ENCODE data around the gene FBXW9.

Gene FBXW9

DNA sequence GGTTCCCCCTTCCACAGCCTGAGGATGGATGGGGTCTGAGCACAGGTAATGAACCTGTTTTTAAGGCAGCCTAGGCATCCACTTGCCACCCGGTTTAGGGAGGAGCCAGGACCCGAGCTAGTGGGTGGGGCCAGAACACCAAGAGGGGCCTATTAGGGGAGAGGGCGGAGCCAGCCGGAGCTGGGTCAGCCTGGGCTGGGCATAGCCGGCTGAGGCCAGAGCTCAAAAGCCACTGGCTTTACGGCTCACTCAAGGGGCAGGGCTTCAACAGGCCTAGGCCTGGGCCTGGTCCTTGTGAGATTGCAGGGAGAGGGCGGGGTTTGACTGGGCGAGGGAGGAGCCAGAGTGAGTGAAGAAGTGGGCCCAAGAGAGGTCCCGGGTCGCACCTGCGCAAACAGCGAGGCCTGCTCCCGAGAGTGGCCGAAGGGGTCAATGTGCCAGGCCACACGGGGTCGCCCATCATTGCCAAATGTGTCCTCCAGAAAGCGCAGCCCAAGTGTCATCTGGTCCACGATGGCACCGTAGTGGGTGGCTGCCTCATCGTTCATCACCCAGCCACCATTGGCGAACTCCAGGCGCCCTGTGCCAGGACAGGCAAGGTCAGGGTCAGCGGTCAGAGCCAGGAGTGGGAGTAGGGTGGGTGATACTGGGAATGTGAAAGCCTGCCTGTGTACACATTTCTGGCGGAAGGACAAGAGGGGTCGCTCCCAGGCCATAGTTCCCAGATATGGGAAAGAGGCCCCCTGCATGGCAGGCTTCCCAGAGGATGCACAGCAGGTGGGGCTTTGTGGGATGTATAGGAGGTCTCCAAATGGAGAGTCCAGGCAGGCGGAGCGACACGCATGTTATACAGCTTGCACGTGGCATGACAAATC is 31.8 kb downstream of the FBXW9 start:
- POLR2A ChIA-PET: no interaction called here
- no peak overlapping the region for H3K27ac ChIP-seq (ENCODE audit: extremely low read depth, low read depth, low read length)
- CTCF ChIA-PET: interaction anchor here (1.8 kb wide), 1 partner anchor 101 kb away, joined by 5 read pairs; no protein-coding TSS in a partner anchor
- H3K4me3 ChIP-seq (ENCODE audit: low read depth, low read length): no peak overlapping the region
- H3K36me3 ChIP-seq (ENCODE audit: control insufficient read depth in 2 of 2, insufficient read depth in 1 of 2, low read length in 2 of 2): peaks cover 11 to 62% of the 10 kb centered on the region in 2 experiments; a peak in 2 of 3 replicates
- H3K4me1 ChIP-seq (ENCODE audit: control insufficient read depth, insufficient read depth, low read length): no peaks in the 10 kb centered on the region
- no peaks in the 10 kb centered on the region for H3K9me3 ChIP-seq (ENCODE audit: control insufficient read depth, insufficient read depth, low read depth, low read length)
- TF ChIP-seq, protein P1, sequence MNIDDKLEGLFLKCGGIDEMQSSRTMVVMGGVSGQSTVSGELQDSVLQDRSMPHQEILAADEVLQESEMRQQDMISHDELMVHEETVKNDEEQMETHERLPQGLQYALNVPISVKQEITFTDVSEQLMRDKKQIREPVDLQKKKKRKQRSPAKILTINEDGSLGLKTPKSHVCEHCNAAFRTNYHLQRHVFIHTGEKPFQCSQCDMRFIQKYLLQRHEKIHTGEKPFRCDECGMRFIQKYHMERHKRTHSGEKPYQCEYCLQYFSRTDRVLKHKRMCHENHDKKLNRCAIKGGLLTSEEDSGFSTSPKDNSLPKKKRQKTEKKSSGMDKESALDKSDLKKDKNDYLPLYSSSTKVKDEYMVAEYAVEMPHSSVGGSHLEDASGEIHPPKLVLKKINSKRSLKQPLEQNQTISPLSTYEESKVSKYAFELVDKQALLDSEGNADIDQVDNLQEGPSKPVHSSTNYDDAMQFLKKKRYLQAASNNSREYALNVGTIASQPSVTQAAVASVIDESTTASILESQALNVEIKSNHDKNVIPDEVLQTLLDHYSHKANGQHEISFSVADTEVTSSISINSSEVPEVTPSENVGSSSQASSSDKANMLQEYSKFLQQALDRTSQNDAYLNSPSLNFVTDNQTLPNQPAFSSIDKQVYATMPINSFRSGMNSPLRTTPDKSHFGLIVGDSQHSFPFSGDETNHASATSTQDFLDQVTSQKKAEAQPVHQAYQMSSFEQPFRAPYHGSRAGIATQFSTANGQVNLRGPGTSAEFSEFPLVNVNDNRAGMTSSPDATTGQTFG (tag by site-specific recombination; IDR thresholded peaks at IDR 0.05; ENCODE audit: borderline replicate concordance): no peak
- TF ChIP-seq KLF9 (tag by site-specific recombination; IDR thresholded peaks at IDR 0.05; ENCODE audit: low read depth): no peak
- TF ChIP-seq, protein P2, sequence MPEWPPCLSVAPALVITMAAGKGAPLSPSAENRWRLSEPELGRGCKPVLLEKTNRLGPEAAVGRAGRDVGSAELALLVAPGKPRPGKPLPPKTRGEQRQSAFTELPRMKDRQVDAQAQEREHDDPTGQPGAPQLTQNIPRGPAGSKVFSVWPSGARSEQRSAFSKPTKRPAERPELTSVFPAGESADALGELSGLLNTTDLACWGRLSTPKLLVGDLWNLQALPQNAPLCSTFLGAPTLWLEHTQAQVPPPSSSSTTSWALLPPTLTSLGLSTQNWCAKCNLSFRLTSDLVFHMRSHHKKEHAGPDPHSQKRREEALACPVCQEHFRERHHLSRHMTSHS (tag by site-specific recombination; IDR thresholded peaks at IDR 0.05): no peak
- TF ChIP-seq ZNF664 (tag by site-specific recombination; IDR thresholded peaks at IDR 0.05): no peak
- no peak for TF ChIP-seq ZNF138 (tag by site-specific recombination; IDR thresholded peaks at IDR 0.05; ENCODE audit: borderline replicate concordance)
- peak; percentile 27; the same call in 1 of the 2 replicates for TF ChIP-seq GLIS1 (tag by site-specific recombination; IDR thresholded peaks at IDR 0.05)
- TF ChIP-seq ZNF335 (tag by site-specific recombination; conservative IDR thresholded peaks at IDR 0.05): peak; percentile 60
- no peak for TF ChIP-seq ZNF155 (tag by site-specific recombination; IDR thresholded peaks at IDR 0.05)
- TF ChIP-seq, protein P3, sequence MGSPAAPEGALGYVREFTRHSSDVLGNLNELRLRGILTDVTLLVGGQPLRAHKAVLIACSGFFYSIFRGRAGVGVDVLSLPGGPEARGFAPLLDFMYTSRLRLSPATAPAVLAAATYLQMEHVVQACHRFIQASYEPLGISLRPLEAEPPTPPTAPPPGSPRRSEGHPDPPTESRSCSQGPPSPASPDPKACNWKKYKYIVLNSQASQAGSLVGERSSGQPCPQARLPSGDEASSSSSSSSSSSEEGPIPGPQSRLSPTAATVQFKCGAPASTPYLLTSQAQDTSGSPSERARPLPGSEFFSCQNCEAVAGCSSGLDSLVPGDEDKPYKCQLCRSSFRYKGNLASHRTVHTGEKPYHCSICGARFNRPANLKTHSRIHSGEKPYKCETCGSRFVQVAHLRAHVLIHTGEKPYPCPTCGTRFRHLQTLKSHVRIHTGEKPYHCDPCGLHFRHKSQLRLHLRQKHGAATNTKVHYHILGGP (tag by site-specific recombination; IDR thresholded peaks at IDR 0.05): no peak
- no peak for TF ChIP-seq ZNF175 (tag by site-specific recombination; IDR thresholded peaks at IDR 0.05)
- TF ChIP-seq ZFP3 (tag by site-specific recombination; IDR thresholded peaks at IDR 0.05; ENCODE audit: low read depth): peak; percentile 86
- peak; percentile 48 for TF ChIP-seq SP2 (tag by site-specific recombination; IDR thresholded peaks at IDR 0.05)
- TF ChIP-seq IKZF3 (tag by site-specific recombination; IDR thresholded peaks at IDR 0.05): 0 out of 2 replicates have a peak, but pooled peaks have one; percentile 35
- TF ChIP-seq, protein P4, sequence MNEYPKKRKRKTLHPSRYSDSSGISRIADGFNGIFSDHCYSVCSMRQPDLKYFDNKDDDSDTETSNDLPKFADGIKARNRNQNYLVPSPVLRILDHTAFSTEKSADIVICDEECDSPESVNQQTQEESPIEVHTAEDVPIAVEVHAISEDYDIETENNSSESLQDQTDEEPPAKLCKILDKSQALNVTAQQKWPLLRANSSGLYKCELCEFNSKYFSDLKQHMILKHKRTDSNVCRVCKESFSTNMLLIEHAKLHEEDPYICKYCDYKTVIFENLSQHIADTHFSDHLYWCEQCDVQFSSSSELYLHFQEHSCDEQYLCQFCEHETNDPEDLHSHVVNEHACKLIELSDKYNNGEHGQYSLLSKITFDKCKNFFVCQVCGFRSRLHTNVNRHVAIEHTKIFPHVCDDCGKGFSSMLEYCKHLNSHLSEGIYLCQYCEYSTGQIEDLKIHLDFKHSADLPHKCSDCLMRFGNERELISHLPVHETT (tag by site-specific recombination; IDR thresholded peaks at IDR 0.05): no peak
- TF ChIP-seq ZNF366 (tag by site-specific recombination; conservative IDR thresholded peaks at IDR 0.05): no peak
- TF ChIP-seq SCRT1 (tag by site-specific recombination; IDR thresholded peaks at IDR 0.05; ENCODE audit: borderline replicate concordance): no peak
- 0 out of 2 replicates have a peak, but pooled peaks have one; percentile 28 for TF ChIP-seq ZBTB8A (tag by site-specific recombination; IDR thresholded peaks at IDR 0.05)

DNA sequence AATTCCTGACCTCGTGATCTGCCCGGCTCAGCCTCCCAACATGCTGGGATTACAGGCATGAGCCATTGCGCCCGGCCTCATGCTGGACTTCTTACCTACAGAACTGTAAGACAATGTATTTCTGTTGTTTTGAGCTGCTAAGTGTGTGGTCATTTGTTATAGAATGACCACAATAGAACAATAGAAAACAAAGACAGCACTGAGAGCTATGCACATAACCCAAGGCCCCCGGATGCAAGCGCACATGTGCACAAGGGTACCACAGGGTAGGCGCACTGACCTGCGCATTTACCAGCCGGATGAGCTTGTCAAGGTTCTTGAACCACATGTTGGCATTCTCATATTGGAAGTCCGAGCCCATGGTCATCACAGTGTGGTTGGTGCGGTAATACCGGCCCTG is 35.5 kb downstream of the FBXW9 start:
- Histone ChIP-seq H3K27ac (ENCODE audit: extremely low read depth, low read depth, low read length) (no peak overlapping the region), H3K9me3 (ENCODE audit: control insufficient read depth, insufficient read depth, low read depth, low read length) (no peaks in the 10 kb centered on the region), H3K4me3 (ENCODE audit: low read depth, low read length) (no peak overlapping the region), H3K4me1 (ENCODE audit: control insufficient read depth, insufficient read depth, low read length) (no peaks in the 10 kb centered on the region), H3K36me3 (ENCODE audit: control insufficient read depth in 2 of 2, insufficient read depth in 1 of 2, low read length in 2 of 2) (peaks cover 13 to 74% of the 10 kb centered on the region in 2 experiments; a peak in 2 of 3 replicates)
- ChIA-PET CTCF (interaction anchor here (0.6 to 1.0 kb wide), 2 partner anchors 11 to 276 kb away, joined by 4 read pairs; no protein-coding TSS in a partner anchor), POLR2A (no interaction called here)
- no peak for TF ChIP-seq GLIS2 (tag by site-specific recombination; IDR thresholded peaks at IDR 0.05)
- TF ChIP-seq ZNF561 (tag by site-specific recombination; IDR thresholded peaks at IDR 0.05; ENCODE audit: borderline replicate concordance): no peak
- no peak for TF ChIP-seq ZNF610 (tag by site-specific recombination; IDR thresholded peaks at IDR 0.05; ENCODE audit: borderline replicate concordance)
- TF ChIP-seq, protein P5, sequence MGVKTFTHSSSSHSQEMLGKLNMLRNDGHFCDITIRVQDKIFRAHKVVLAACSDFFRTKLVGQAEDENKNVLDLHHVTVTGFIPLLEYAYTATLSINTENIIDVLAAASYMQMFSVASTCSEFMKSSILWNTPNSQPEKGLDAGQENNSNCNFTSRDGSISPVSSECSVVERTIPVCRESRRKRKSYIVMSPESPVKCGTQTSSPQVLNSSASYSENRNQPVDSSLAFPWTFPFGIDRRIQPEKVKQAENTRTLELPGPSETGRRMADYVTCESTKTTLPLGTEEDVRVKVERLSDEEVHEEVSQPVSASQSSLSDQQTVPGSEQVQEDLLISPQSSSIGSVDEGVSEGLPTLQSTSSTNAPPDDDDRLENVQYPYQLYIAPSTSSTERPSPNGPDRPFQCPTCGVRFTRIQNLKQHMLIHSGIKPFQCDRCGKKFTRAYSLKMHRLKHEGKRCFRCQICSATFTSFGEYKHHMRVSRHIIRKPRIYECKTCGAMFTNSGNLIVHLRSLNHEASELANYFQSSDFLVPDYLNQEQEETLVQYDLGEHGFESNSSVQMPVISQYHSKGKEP (tag by site-specific recombination; IDR thresholded peaks at IDR 0.05): no peak
- TF ChIP-seq ZNF626 (tag by site-specific recombination; IDR thresholded peaks at IDR 0.05): no peak
- no peak for TF ChIP-seq KLF8 (tag by site-specific recombination; IDR thresholded peaks at IDR 0.05)
- TF ChIP-seq ZNF37A (tag by site-specific recombination; IDR thresholded peaks at IDR 0.05): no peak
- TF ChIP-seq ZNF302 (tag by site-specific recombination; IDR thresholded peaks at IDR 0.05; ENCODE audit: low read depth): no peak
